H1 (cell line): Measurements from ENCODE around the gene DCUN1D2. TPM values are rescaled to one million over a fixed set of nuclear protein-coding genes. Genes with fewer than 3 reads are reported as not detected.

Source experiments
- CTCF ChIA-PET: fragments of 300-600 bp; sonication (Branson Sonifier 250); formaldehyde crosslinking; loops from one replicate; lab custom pipeline; 2021; ENCODE audit not compliant: partially characterized antibody; lab: Charles Lee
- POLR2A ChIA-PET: fragments of 300-600 bp; sonication (Branson Sonifier 250); formaldehyde crosslinking; loops from one replicate; lab custom pipeline; 2021; ENCODE audit warnings: inconsistent platforms; ENCODE audit not compliant: partially characterized antibody; lab: Charles Lee
- DNase-seq, 2 experiments: peaks; one replicate each; pipeline versions ENCODE4 v3.0.0 to v3.0.0-alpha.2; 2010 to 2022; ENCODE audit warnings: low spot score in 2 of 2, low read depth in 1 of 2, mixed read lengths in 1 of 2
- FAIRE-seq: peaks from 2 replicates; lab custom pipeline; 2011; peaks lifted over from hg19 to GRCh38; lab: Jason Lieb, UNC
- H2AFZ ChIP-seq: 2 replicates; pipeline ENCODE4 v1.8.1; 2012; ENCODE audit warnings: low read length, inconsistent platforms
- H2AK5ac ChIP-seq: 2 replicates; pipeline ENCODE4 v1.6.1; 2013; ENCODE audit warnings: low read depth, low read length
- H2BK120ac ChIP-seq: replicated peaks from 2 replicates; pipeline ENCODE3; 2013; ENCODE audit warnings: low read depth, low read length, inconsistent platforms
- H2BK12ac ChIP-seq: 2 replicates; pipeline ENCODE4 v1.6.1; 2013; ENCODE audit warnings: low read depth, low read length
- H2BK15ac ChIP-seq: 2 replicates; pipeline ENCODE4 v1.6.1; 2013; ENCODE audit warnings: low read length
- H2BK20ac ChIP-seq: 2 replicates; pipeline ENCODE4 v1.6.1; 2013; ENCODE audit warnings: low read length
- H2BK5ac ChIP-seq: 2 replicates; pipeline ENCODE4 v1.6.1; 2013; ENCODE audit warnings: low read depth, low read length
- H3K14ac ChIP-seq: 2 replicates; pipeline ENCODE4 v1.6.1; 2013; ENCODE audit warnings: inconsistent platforms; ENCODE audit not compliant: insufficient read length
- H3K18ac ChIP-seq: 2 replicates; pipeline ENCODE4 v1.6.1; 2013; ENCODE audit warnings: low read length; ENCODE audit errors: extremely low read depth
- H3K23ac ChIP-seq: 2 replicates; pipeline ENCODE4 v1.6.1; 2013; ENCODE audit warnings: inconsistent platforms; ENCODE audit not compliant: insufficient read length
- H3K23me2 ChIP-seq: 2 replicates; pipeline ENCODE4 v1.6.1; 2013; ENCODE audit warnings: low read depth, low read length
- H3K27ac ChIP-seq: 2 replicates; pipeline ENCODE4 v1.6.1; 2011; ENCODE audit warnings: low read depth, low read length, inconsistent platforms
- H3K27me3 ChIP-seq, 4 experiments: replicated peaks in 1 of 4; 1 replicate in 1 of 4; 2 replicates in 3 of 4; pipeline versions ENCODE4 v1.6.1 to v1.8.1; 2011 to 2013; ENCODE audit warnings: low read length in 3 of 4, mild to moderate bottlenecking in 3 of 4, inconsistent platforms in 2 of 4, mixed read lengths in 2 of 4, moderate library complexity in 1 of 4; ENCODE audit not compliant: control insufficient read depth in 3 of 4, insufficient read depth in 3 of 4; ENCODE audit errors: extremely low read depth in 1 of 4
- H3K36me3 ChIP-seq, 4 experiments: 2 replicates each; pipeline versions ENCODE4 v1.6.1 to v1.8.1; 2011 to 2013; ENCODE audit warnings: mild to moderate bottlenecking in 4 of 4, low read length in 3 of 4, moderate library complexity in 2 of 4, control low read depth in 1 of 4, inconsistent platforms in 1 of 4; ENCODE audit not compliant: insufficient read depth in 4 of 4, control insufficient read depth in 2 of 4
- H3K4ac ChIP-seq: replicated peaks from 2 replicates; pipeline ENCODE3; 2013; ENCODE audit warnings: low read length, low read depth, mixed read lengths, inconsistent platforms; ENCODE audit not compliant: insufficient read length
- H3K4me1 ChIP-seq, 4 experiments: replicated peaks in 1 of 4; 1 replicate in 1 of 4; 2 replicates in 3 of 4; pipeline versions ENCODE4 v1.6.1 to v1.8.1; 2011 to 2013; ENCODE audit warnings: low read length in 3 of 4, inconsistent platforms in 2 of 4, mixed read lengths in 1 of 4; ENCODE audit not compliant: insufficient read depth in 4 of 4, control insufficient read depth in 3 of 4
- H3K4me2 ChIP-seq, 2 experiments: 2 replicates each; pipeline versions ENCODE4 v1.6.1 to v1.8.1; 2011 to 2013; ENCODE audit warnings: low read depth in 2 of 2, low read length in 2 of 2, control low read depth in 1 of 2, inconsistent platforms in 1 of 2, mild to moderate bottlenecking in 1 of 2; ENCODE audit not compliant: insufficient read depth in 1 of 2
- H3K4me3 ChIP-seq, 4 experiments: fragments of 200-600, 300-600 bp in 1 of 4; sonication (generic), shearing (Covaris generic), sonication (Bioruptor Twin) in 1 of 4; 2 replicates each; pipeline versions ENCODE4 v1.5.1 to v1.8.1; 2011 to 2016; ENCODE audit warnings: low read length in 4 of 4, low read depth in 3 of 4, control low read depth in 2 of 4, inconsistent platforms in 2 of 4, mild to moderate bottlenecking in 2 of 4, mixed read lengths in 1 of 4, moderate library complexity in 1 of 4; ENCODE audit not compliant: insufficient read depth in 2 of 4; ENCODE audit errors: extremely low read depth in 1 of 4
- H3K56ac ChIP-seq: replicated peaks from 2 replicates; pipeline ENCODE3; 2013; ENCODE audit warnings: low read depth, mild to moderate bottlenecking, mixed read lengths, low read length, inconsistent platforms; ENCODE audit not compliant: insufficient read length
- H3K79me1 ChIP-seq: 2 replicates; pipeline ENCODE4 v1.6.1; 2013; ENCODE audit warnings: low read depth, low read length, control low read depth
- H3K79me2 ChIP-seq, 2 experiments: 2 replicates each; pipeline versions ENCODE4 v1.6.1 to v1.8.1; 2012 to 2013; ENCODE audit warnings: low read length in 2 of 2, mild to moderate bottlenecking in 2 of 2, inconsistent platforms in 1 of 2; ENCODE audit not compliant: insufficient read depth in 2 of 2, control insufficient read depth in 1 of 2
- H3K9ac ChIP-seq, 4 experiments: replicated peaks in 1 of 4; 1 replicate in 1 of 4; 2 replicates in 3 of 4; pipeline versions ENCODE4 v1.6.1 to v1.8.1; 2011 to 2013; ENCODE audit warnings: low read depth in 3 of 4, low read length in 3 of 4, control low read depth in 2 of 4, mild to moderate bottlenecking in 2 of 4, moderate library complexity in 2 of 4, inconsistent platforms in 1 of 4; ENCODE audit errors: extremely low read depth in 1 of 4
- H3K9me3 ChIP-seq, 2 experiments: 2 replicates each; pipeline versions ENCODE4 v1.6.1 to v1.8.1; 2012 to 2013; ENCODE audit warnings: mild to moderate bottlenecking in 2 of 2, moderate library complexity in 2 of 2, control low read depth in 1 of 2, inconsistent platforms in 1 of 2, low read depth in 1 of 2, low read length in 1 of 2, mixed read lengths in 1 of 2; ENCODE audit not compliant: insufficient read depth in 2 of 2
- H4K20me1 ChIP-seq, 2 experiments: replicated peaks in 1 of 2; 2 replicates each; pipeline versions ENCODE3 to v1.8.1; 2011 to 2013; ENCODE audit warnings: inconsistent platforms in 2 of 2, low read length in 2 of 2, mild to moderate bottlenecking in 1 of 2; ENCODE audit not compliant: insufficient read depth in 2 of 2, control insufficient read depth in 1 of 2
- H4K5ac ChIP-seq: 2 replicates; pipeline ENCODE4 v1.6.1; 2013; ENCODE audit warnings: low read length, low read depth, mixed read lengths, inconsistent platforms; ENCODE audit not compliant: insufficient read length
- H4K8ac ChIP-seq: 2 replicates; pipeline ENCODE4 v1.8.0; 2013; ENCODE audit warnings: mild to moderate bottlenecking, moderate library complexity, low read length, inconsistent platforms; ENCODE audit not compliant: insufficient read depth; ENCODE audit errors: extremely low read depth
- H4K91ac ChIP-seq: replicated peaks from 2 replicates; pipeline ENCODE3; 2013; ENCODE audit warnings: low read length, mixed read lengths, inconsistent platforms; ENCODE audit not compliant: insufficient read length
- ASH2L ChIP-seq: fragments of 200-600, 300-600 bp; sonication (generic); IDR thresholded peaks from one replicate; pipeline ENCODE4 v1.7.1; 2017; ENCODE audit warnings: low read length
- BACH1 ChIP-seq: IDR thresholded peaks from 2 replicates; pipeline ENCODE4 v1.6.1; 2012; ENCODE audit warnings: low read length, improper control_type of control experiment
- CREB1 ChIP-seq: IDR thresholded peaks from 2 replicates; pipeline ENCODE4 v1.6.1; 2012; ENCODE audit warnings: inconsistent platforms
- EGR1 ChIP-seq: IDR thresholded peaks from 2 replicates; pipeline ENCODE4 v1.6.1; 2011; ENCODE audit warnings: low read depth, low read length, borderline replicate concordance
- GABPA ChIP-seq: IDR thresholded peaks from 2 replicates; pipeline ENCODE4 v1.6.1; 2011; ENCODE audit warnings: mild to moderate bottlenecking, low read length, moderate library complexity, borderline replicate concordance; ENCODE audit not compliant: insufficient read depth
- POLR2AphosphoS5 ChIP-seq: IDR thresholded peaks from 2 replicates; pipeline ENCODE4 v1.6.1; 2011; ENCODE audit warnings: low read depth, low read length
- RXRA ChIP-seq: IDR thresholded peaks from 2 replicates; pipeline ENCODE4 v1.6.1; 2011; ENCODE audit warnings: low read depth, mild to moderate bottlenecking, low read length, moderate library complexity; ENCODE audit not compliant: insufficient read depth
- SIN3A ChIP-seq, 2 experiments: IDR thresholded peaks in 1 of 2; conservative IDR thresholded peaks in 1 of 2; 2 replicates each; pipeline ENCODE4 v1.6.1; 2011 to 2012; ENCODE audit warnings: low read length in 2 of 2, improper control_type of control experiment in 1 of 2, low read depth in 1 of 2, mild to moderate bottlenecking in 1 of 2
- SP1 ChIP-seq: IDR thresholded peaks from 2 replicates; pipeline ENCODE4 v1.6.1; 2011; ENCODE audit warnings: low read depth, low read length
- TBP ChIP-seq: IDR thresholded peaks from 2 replicates; pipeline ENCODE4 v1.6.1; 2011; ENCODE audit warnings: low read depth, low read length, improper control_type of control experiment
- TCF12 ChIP-seq: IDR thresholded peaks from 2 replicates; pipeline ENCODE4 v1.6.1; 2011; ENCODE audit warnings: low read depth, mild to moderate bottlenecking, low read length
- YY1 ChIP-seq: IDR thresholded peaks from 2 replicates; pipeline ENCODE4 v1.6.1; 2011; ENCODE audit warnings: low read depth, mild to moderate bottlenecking, low read length
- WGBS, 2 experiments: shearing (Covaris generic) in 1 of 2; methylation state at CpG; one replicate each; pipeline versions ENCODE4 v1.1.6 to v1.1.7; 2013 to 2015; ENCODE audit warnings: low lambda C conversion rate in 2 of 2, mixed read lengths in 2 of 2, inconsistent platforms in 1 of 2, low coverage in 1 of 2, missing lambda C conversion rate in 1 of 2; ENCODE audit not compliant: insufficient replicate concordance in 2 of 2, insufficient coverage in 1 of 2, insufficient read length in 1 of 2; ENCODE audit errors: extremely low coverage in 1 of 2, missing lambda C conversion rate in 1 of 2; 5-methylcytosine and 5-hydroxymethylcytosine counted together
- polyA plus RNA-seq, 7 experiments: library from polyadenylated mRNA; depleted of rRNA in 3 of 7; stranded (reverse) in 5 of 7; unstranded in 2 of 7; fragments of >200 nt in 5 of 7; fragments of 200-250 nt in 2 of 7; gene quantifications; 1 replicate in 5 of 7; 2 replicates in 1 of 7; 4 replicates in 1 of 7; pipeline versions ENCODE4 v1.2.1 to v1.2.3, GENCODE V29; 2011 to 2013; ENCODE audit warnings: missing spikeins in 2 of 7, mixed read lengths in 2 of 7
- total RNA-seq: library from RNA; stranded (reverse); fragmentation: NEBNext Ultra II Directional; extraction: Animal tissue kit (Norgen Biotek cat#: 25700); gene quantifications from 2 replicates; pipeline ENCODE4 v1.2.1, GENCODE V29; 2021

The DCUN1D2 gene
- total and polyA plus RNA-seq, 2 of the 8 experiments (the other 6 are each of a cell fraction or from before 2014, with no cell fraction given), result 19.5 to 35.3 TPM

- H3K27me3 ChIP-seq, result no peaks in the 10 kb centered on the region
- peak; percentile 33 to 58 for DNase-seq
- peak overlapping the region; percentile 26 for H3K27ac ChIP-seq
- H2BK20ac ChIP-seq, result no peak overlapping the region
- WGBS, 2 experiments, result 81% methylated on average over 16 of the region's 16 CpGs; no CpG with 5 or more reads in 1 of the 2 experiments
- no peak overlapping the region for H2AK5ac ChIP-seq
- no peak overlapping the region for H2AFZ ChIP-seq
- H2BK15ac ChIP-seq, result no peak overlapping the region
- H3K23me2 ChIP-seq, result peaks cover 2% of the 10 kb centered on the region
- no peak overlapping the region; a peak in 1 of 7 replicates for H3K9ac ChIP-seq
- no peak overlapping the region for H4K5ac ChIP-seq
- peak overlapping the region; percentile 14; the same call in 1 of the 2 replicates for H4K8ac ChIP-seq
- peaks cover 0 to 14% (median 9%) of the 10 kb centered on the region in 4 experiments; a peak in 6 of 7 replicates for H3K4me1 ChIP-seq
- ChIA-PET POLR2A (interaction anchor here (1.1 to 2.1 kb wide), 4 partner anchors 19 to 52 kb away, joined by 3 to 7 read pairs (median 4); partner anchors contain the start of gene TFDP1), CTCF (interaction anchor here (0.8 to 2.1 kb wide), 9 partner anchors 11 to 159 kb away, joined by 3 to 15 read pairs (median 4); no protein-coding TSS in a partner anchor)
- peaks cover 8 to 14% of the 10 kb centered on the region in 2 experiments for H4K20me1 ChIP-seq
- FAIRE-seq, result peak; percentile 50
- H4K91ac ChIP-seq, result peak overlapping the region; percentile 1
- no peak overlapping the region; the same call in none of the 2 replicates for H3K18ac ChIP-seq
- H2BK12ac ChIP-seq, result 0 out of 2 replicates have a peak overlapping the region, but pooled peaks have one; percentile 27
- no peak overlapping the region for H2BK120ac ChIP-seq
- H3K36me3 ChIP-seq, result peaks cover 0 to 9% (median 5%) of the 10 kb centered on the region in 4 experiments; a peak in 4 of 8 replicates
- no peak overlapping the region for H3K4me3 ChIP-seq
- no peak overlapping the region for H3K56ac ChIP-seq
- H3K79me1 ChIP-seq, result no peaks in the 10 kb centered on the region; the same call in 1 of the 2 replicates
- H3K4me2 ChIP-seq, result peak overlapping the region in 1 of 2 experiments; percentile 45; a peak in 1 of 4 replicates
- no peak overlapping the region for H3K23ac ChIP-seq
- no peaks in the 10 kb centered on the region for H3K9me3 ChIP-seq
- H3K79me2 ChIP-seq, result no peaks in the 10 kb centered on the region
- H3K4ac ChIP-seq, result no peak overlapping the region
- no peak overlapping the region for H3K14ac ChIP-seq
- no peak overlapping the region for H2BK5ac ChIP-seq
- 0 out of 2 replicates have a peak, but pooled peaks have one; percentile 11 for TF ChIP-seq TBP
- TF ChIP-seq POLR2AphosphoS5, result peak; percentile 68; the same call in 1 of the 2 replicates
- TF ChIP-seq EGR1, result peak; percentile 75
- no peak for TF ChIP-seq BACH1
- no peak for TF ChIP-seq SIN3A (conservative IDR thresholded peaks at IDR 0.05 in 1 of 2, IDR thresholded peaks at IDR 0.05 in 1 of 2; ENCODE audit: low read depth in 1 of 2, low read length in 2 of 2)
- TF ChIP-seq CREB1, result 0 out of 2 replicates have a peak, but pooled peaks have one; percentile 10
- 0 out of 2 replicates have a peak, but pooled peaks have one; percentile 43 for TF ChIP-seq YY1
- TF ChIP-seq GABPA, result peak; percentile 6; the same call in 1 of the 2 replicates
- peak; percentile 90 for TF ChIP-seq SP1
- TF ChIP-seq TCF12, result 0 out of 2 replicates have a peak, but pooled peaks have one; percentile 66
- TF ChIP-seq ASH2L, result peak; percentile 46
- TF ChIP-seq RXRA, result no peak
These were observed 41.8 kb upstream of the DCUN1D2 start for GRCh38 chr13:113532156-113532806.
